Measurements from ENCODE around the gene IL20RB. TPM values are rescaled to one million over a fixed set of nuclear protein-coding genes. Genes with fewer than 3 reads are reported as not detected.
A peak's percentile ranks its signal among the peaks of the same experiment; 100 is the strongest.
"Not testable (repeated sequence)": the region's sequence is repeated elsewhere in the genome, so short reads cannot be mapped to it uniquely, and the experiment has no call there.

The IL20RB gene
- total RNA-seq, 1 donor from 2014 or later: 94.7 TPM

- peak; percentile 32 for ATAC-seq
Observed at GRCh38 chr3:136946978-136947377, 10.8 kb upstream of the IL20RB start.

DNA sequence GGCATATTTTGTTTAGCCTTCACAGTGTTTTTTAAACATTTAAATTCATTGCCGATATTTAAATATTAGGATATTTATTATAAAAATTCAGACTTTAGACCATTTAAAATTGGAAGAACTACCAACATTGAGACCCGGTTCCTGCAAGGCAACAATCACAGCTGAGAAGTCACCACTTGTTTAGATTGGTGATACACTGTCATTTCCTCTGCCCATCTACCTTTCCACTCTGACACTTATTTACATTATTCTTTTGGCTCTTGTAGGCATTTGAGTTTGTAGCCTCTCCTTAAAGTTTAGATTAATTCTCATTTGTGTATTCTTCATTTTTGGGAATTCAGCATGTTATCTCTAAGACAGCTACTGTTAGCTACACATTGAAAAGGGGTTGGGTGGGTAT lies 10.3 kb upstream of the IL20RB start:
- ATAC-seq: no peak

GRCh38 chr3:136949146-136949545 lies 8.6 kb upstream of the IL20RB start:
- no peak for ATAC-seq

- no peak for ATAC-seq
Observed at GRCh38 chr3:136949708-136950107, 8.1 kb upstream of the IL20RB start.

GRCh38 chr3:136950623-136951022 lies 7.2 kb upstream of the IL20RB start:
- no peak for ATAC-seq

GRCh38 chr3:136952292-136952691 lies 5.5 kb upstream of the IL20RB start:
- ATAC-seq: peak; percentile 68

DNA sequence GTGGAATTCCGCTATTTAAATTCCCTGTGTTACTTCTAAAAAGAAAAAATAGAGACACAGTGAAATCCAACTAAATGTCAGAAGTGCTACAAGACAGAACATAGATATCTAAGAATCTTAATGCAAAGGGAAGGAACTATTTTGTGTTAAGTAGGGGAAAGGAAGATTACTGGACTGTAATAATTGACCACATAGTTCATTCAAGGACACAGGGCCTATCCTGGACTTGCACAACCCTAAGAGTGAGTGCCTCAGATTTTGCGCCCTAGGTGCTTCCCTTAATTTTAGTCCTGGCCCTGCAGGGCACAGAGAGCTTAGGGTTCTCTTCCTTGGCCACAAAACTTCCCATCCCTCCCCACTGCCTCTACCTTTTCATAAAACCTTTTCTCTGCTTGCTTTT lies 3.5 kb upstream of the IL20RB start:
- ATAC-seq: no peak

DNA sequence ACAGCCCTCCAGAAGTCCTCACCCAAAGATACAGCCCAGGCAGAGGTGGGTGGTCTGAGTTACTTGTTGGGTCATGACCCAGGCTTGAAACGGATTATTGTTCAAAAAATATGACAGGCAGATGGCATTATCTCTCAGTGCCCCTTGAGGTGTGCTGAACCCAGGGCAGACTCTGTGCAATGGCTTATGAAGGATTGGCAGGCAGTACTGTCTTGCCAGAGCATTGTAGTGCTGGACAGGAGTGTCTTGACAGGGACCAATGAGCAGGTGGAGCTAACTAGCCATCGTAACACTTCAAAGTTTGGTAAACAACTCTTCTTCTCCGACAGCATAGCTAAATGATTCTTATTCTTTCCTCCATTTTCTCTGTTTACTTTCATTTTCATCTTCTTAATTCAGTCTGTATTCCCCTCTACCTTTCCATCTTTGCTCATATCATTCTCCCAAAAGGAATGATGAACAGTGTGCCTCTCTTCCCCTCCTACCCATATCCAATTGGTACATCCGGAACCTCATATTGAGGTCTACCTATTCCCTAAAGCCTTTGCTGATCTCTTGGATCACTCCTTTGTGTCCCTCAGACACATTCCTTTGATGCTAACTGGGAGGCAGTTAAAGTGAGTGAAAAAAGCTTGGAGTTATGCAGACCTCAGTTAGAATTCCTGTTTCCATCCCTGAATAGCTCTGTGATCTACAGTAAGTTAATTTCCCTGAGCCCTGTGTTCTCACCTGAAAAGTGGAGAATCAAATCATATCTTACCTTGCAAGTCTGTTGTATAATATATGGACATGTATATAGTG lies 2.6 kb upstream of the IL20RB start:
- no peak for ATAC-seq

DNA sequence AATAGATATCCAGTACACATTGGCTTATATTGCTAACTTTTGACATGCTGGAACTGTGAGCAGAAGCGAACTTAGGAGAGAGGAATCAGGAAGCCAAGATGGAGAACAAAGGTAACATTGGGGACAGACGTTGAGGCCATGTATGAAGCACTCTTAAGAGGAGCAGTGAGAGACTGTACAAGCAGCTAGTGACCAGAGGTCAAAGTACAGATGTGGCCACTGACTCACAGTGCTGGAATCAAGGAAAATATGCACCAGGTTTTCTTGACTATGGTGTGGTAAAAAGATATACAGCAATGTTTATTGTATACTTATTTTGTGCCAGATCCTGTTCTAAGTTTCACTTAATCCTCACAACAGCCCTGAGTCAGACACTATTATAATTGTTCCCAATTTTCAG lies 2.0 kb upstream of the IL20RB start:
- peak; percentile 49 for ATAC-seq

DNA sequence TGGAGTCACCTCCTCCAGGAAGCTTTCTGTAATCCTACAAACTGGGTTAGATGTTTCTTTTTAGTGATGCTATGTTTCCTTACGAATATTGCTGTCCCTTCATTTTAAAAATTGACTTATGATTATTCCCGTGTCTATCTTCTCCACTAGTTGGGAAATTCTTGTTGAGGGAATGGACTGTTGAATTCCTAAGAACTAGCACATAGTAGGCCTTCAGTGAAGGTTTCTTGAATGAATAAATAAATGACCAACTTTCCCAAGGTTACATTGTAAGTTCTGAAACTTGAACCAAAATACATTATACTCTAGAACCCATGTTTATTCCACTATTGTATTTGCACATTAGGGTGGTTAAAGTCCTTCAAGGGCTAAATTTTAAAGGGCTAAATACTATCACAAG lies 812 bp upstream of the IL20RB start:
- no peak for ATAC-seq

DNA sequence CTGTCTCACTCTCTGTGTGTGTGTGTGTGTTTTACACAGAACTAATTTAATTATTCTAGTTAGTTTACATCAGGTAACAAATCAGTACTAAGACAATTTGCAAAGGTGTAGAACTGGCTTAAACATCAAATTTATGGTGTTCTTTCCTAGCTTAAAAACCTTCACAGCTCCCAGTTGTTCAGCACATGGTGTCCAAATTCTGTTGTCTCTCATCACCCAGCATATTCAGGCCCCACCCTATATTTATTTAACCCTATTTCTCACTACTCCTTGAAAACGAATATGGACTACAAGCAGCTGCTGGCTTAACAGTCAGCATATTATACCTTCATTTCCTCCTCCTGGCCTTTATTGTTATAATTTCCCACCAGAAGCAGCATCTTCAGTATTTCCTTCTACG lies 1.2 kb downstream of the IL20RB start:
- peak; percentile 25 for ATAC-seq

DNA sequence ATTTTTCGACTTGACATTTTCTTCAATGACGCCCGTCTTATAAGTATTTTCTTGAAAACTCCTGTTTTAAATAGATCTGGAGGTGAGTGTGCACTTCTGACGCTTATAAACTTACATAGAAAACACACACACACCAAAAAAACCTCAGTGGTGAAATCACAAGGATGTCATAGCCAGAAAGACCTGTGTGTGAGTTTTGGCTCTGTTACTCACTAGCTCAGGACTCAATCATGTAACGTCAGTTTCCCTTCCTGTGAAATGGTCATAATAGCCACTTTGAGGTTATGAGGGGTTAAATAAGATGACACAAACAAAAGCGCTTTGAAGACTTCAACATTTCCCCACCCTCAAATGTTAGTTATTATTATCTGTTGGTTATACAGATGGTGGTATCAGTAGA lies 1.8 kb downstream of the IL20RB start:
- peak; percentile 34 for ATAC-seq

DNA sequence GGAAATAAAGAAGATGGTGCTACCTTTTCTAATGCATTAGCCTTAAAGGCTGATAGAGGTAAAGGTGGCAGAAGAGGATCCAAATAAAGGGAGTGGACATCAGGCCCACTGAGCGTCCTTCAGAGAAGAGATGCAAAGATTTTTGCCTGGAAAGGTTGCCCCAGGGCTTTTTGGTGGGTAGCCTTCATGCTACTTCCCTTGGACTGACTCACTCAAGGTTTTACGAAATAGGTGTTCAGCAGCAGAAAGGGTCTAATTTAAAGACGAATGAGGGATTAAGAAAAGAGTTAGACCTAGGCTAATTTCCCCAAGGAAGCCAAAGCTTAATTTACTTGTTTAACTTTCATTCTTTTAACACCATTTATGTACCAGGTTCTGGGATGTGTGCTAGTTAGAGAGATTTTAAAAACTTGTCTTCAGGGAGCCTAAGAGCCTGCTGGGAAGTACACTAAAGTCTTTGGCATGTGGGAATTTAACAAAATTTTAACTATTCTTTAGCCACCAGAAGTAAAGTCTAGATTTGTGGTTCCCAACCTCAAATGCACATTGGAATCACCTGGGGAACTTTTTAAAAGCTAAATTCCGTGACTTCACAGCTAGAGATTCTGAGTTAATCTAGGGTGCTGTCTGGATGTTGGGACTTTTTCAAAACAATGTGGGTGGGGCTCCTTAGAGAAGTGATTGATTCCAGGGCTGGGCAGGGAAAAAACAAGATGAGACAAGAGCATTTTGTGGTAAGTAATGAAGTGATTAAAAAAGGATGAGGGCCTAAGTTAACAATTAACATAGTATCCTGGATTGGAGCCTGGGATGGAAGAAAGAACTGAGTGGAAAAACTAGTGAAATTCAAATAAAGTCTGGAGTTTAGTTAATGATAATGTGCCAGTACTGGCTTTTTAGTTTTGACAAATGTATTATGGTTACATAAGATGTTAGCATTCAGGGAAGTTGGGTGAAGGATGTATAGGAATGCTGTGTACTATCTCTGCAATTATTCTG lies 3.4 kb downstream of the IL20RB start:
- peak; percentile 74 for ATAC-seq

DNA sequence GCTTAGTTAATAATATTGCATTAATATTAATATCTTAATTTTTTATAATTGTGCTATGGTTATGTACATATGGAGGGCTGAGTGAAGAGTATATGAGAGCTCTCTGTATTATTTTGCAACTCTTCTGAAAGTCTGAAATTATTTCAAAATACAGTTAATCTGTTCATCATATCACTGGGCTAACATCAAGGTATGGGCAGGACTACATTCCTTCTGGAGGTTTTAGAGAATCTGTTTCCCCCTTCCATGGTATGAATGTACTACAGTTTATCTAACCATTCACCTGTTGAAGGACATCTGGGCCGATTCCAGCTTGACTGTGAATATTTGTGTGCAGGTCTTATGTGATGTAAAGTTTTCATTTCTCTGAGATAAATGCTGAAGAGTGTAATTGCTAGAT lies 5.1 kb downstream of the IL20RB start:
- no peak for ATAC-seq

- not testable (repeated sequence) for ATAC-seq
Observed at GRCh38 chr3:136969539-136969938, 11.8 kb downstream of the IL20RB start.

DNA sequence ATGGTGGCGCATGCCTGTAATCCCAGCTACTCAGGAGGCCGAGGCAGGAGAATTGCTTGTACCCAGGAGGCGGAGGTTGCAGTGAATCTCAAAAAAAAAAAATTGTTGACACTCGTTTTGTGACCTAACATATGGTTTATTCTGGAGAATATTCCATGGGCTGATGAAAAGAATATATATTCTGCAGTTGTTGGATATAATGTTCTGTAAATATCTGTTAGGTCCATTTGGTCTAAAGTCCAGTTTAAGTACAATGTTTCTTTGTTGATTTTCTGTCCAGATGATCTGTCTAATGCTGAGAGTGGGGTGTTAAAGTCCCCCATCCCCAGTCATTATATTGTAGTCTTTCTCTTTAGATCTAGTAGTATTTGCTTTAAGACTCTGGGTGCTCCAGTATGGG lies 15.6 kb downstream of the IL20RB start:
- ATAC-seq: no peak

- no peak for ATAC-seq
Observed at GRCh38 chr3:136974670-136975069, 16.9 kb downstream of the IL20RB start.

GRCh38 chr3:136979204-136979603 lies 21.4 kb downstream of the IL20RB start:
- no peak for ATAC-seq

DNA sequence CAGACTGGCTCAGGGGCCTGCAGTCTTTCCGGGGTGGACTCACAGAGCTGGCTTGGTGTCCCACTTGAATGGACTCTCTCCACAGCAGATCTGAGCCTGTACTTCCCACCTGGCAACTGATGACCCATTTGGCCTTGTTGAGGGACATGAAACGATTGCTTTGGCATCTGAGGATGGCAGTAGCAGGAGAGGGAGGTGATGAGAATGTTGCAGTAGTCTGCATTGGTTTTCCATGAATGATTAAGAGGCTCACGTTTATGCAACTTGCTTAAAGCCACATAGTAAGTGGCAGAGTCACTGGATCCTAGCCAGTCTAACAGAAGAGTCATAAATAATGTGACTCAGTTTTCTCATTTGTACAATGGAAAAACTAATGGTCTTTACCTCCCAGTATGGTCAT lies 21.9 kb downstream of the IL20RB start:
- peak; percentile 72 for ATAC-seq

DNA sequence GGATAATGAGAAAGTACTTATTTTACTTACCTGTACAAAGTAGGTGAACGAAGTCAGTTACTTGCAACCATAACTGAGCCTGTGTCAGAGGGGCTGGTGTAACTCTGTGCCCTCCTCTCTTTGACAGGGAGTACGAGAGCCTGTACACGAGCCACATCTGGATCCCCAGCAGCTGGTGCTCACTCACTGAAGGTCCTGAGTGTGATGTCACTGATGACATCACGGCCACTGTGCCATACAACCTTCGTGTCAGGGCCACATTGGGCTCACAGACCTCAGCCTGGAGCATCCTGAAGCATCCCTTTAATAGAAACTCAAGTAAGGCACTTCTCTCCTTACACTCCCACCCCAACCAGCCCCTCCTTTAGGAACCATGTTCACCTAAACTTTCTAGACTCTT lies 24.2 kb downstream of the IL20RB start:
- no peak for ATAC-seq

DNA sequence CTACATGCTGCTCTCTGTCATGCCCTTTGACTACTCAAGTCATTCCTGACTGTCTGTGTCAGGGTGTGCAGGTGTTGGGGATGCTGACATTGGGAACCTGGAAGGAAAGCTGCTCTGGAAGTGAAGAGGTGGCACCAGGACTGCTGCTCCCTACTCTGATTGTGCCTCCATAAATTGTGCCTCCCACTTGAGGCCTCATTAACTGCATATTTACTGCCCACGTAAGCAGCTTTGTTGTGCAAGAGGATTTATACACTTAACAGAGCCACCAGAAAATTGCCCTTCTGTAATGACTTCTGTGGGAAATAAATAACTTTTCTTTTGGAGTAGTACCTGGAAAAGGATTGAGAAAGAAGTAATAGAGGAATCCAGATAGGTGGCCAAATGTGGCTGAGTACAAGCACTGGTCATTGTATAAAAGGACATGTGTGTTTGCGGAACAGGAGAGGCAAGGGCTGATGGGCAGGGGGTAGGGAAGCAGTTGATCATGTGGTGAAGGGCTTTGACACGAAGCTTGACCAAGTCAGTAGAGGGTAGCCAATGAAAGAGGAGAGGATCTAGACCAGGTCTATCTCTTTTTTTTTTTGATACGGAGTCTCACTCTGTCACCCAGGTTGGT lies 24.8 kb downstream of the IL20RB start:
- ATAC-seq: no peak

GRCh38 chr3:136984837-136985236 lies 27.1 kb downstream of the IL20RB start:
- peak; percentile 91 for ATAC-seq

GRCh38 chr3:136987398-136987980 lies 29.7 kb downstream of the IL20RB start:
- ATAC-seq: not testable (repeated sequence)
